Measurements from ENCODE around the gene NOS1AP.
"Not testable (repeated sequence)": the region's sequence is repeated elsewhere in the genome, so short reads cannot be mapped to it uniquely, and the experiment has no call there.

NOS1AP gene

DNA sequence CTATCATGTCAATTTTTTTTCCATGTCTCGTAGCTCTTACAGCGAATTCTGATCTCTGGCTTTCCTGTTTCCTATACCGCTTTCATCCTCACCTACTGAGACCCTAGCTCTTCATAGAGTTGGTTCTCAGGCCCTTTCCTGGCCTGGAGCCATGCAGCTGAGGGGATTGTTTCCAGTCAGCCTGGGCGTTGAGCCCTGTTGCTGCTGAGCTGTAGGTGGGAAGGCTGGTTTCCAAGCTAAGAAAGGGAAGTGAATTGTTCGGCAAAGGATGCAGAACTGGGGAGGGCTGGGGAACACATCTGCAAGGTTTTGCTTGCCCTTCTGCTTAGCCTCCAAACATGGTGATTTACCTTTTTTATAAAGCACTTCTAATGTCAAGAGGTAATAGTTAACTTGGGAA, 265.6 kb downstream of the NOS1AP start:
- H3K36me3 ChIP-seq (ENCODE audit: insufficient read depth, low read depth, low read length): no peaks in the 10 kb centered on the region
- H3K4me1 ChIP-seq (ENCODE audit: insufficient read depth, low read length): peaks cover 7% of the 10 kb centered on the region; the same call in 1 of the 2 replicates
- H3K27ac ChIP-seq (ENCODE audit: low read length): no peak overlapping the region
- no peaks in the 10 kb centered on the region for H3K9me3 ChIP-seq (ENCODE audit: insufficient read depth, low read depth, low read length)
- no peaks in the 10 kb centered on the region for H3K27me3 ChIP-seq (ENCODE audit: insufficient read depth, low read length)
- no peak overlapping the region for H3K4me3 ChIP-seq (ENCODE audit: low read length)
- no peak overlapping the region for H3K9ac ChIP-seq (ENCODE audit: low read depth, low read length)

GRCh38 chr1:162336621-162337285, 267.3 kb downstream of the NOS1AP start:
- peaks cover 7% of the 10 kb centered on the region; the same call in 1 of the 2 replicates for H3K4me1 ChIP-seq (ENCODE audit: insufficient read depth, low read length)
- no peaks in the 10 kb centered on the region for H3K27me3 ChIP-seq (ENCODE audit: insufficient read depth, low read length)
- no peaks in the 10 kb centered on the region for H3K9me3 ChIP-seq (ENCODE audit: insufficient read depth, low read depth, low read length)
- no peak overlapping the region for H3K4me3 ChIP-seq (ENCODE audit: low read length)
- no peaks in the 10 kb centered on the region for H3K36me3 ChIP-seq (ENCODE audit: insufficient read depth, low read depth, low read length)
- H3K27ac ChIP-seq (ENCODE audit: low read length): no peak overlapping the region
- H3K9ac ChIP-seq (ENCODE audit: low read depth, low read length): no peak overlapping the region

GRCh38 chr1:162342452-162342983, 273.0 kb downstream of the NOS1AP start:
- H3K4me1 ChIP-seq (ENCODE audit: insufficient read depth, low read length): no peaks in the 10 kb centered on the region
- no peak overlapping the region for H3K4me3 ChIP-seq (ENCODE audit: low read length)
- H3K9ac ChIP-seq (ENCODE audit: low read depth, low read length): no peak overlapping the region
- H3K36me3 ChIP-seq (ENCODE audit: insufficient read depth, low read depth, low read length): no peaks in the 10 kb centered on the region
- no peaks in the 10 kb centered on the region for H3K27me3 ChIP-seq (ENCODE audit: insufficient read depth, low read length)
- no peak overlapping the region for H3K27ac ChIP-seq (ENCODE audit: low read length)
- no peaks in the 10 kb centered on the region for H3K9me3 ChIP-seq (ENCODE audit: insufficient read depth, low read depth, low read length)

DNA sequence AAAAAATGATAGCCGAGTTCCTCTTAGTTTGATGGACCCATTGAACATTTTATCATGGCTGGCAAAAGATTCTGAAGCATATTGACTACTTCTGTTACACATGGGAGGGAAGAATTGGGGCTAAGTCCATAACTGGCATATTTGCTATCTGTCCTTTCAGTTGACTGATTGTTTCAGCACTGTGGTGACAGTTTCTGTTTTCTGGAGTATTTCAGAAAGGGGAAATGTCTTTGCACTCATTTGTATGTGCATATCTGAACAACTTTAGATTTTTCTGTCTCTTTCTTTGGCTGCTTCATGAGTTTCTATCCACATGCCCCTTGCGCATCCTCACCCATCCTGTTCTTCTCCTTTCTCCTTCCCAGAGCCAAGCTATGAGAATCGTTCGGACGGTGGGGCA, 274.0 kb downstream of the NOS1AP start:
- no peaks in the 10 kb centered on the region for H3K4me1 ChIP-seq (ENCODE audit: insufficient read depth, low read length)
- no peak overlapping the region for H3K4me3 ChIP-seq (ENCODE audit: low read length)
- H3K9ac ChIP-seq (ENCODE audit: low read depth, low read length): no peak overlapping the region
- no peaks in the 10 kb centered on the region for H3K9me3 ChIP-seq (ENCODE audit: insufficient read depth, low read depth, low read length)
- no peaks in the 10 kb centered on the region for H3K27me3 ChIP-seq (ENCODE audit: insufficient read depth, low read length)
- no peak overlapping the region for H3K27ac ChIP-seq (ENCODE audit: low read length)
- H3K36me3 ChIP-seq (ENCODE audit: insufficient read depth, low read depth, low read length): no peaks in the 10 kb centered on the region

GRCh38 chr1:162347281-162347680, 277.8 kb downstream of the NOS1AP start:
- Histone ChIP-seq H3K9me3 (ENCODE audit: insufficient read depth, low read depth, low read length) (no peaks in the 10 kb centered on the region), H3K9ac (ENCODE audit: low read depth, low read length) (no peak overlapping the region), H3K27ac (ENCODE audit: low read length) (no peak overlapping the region), H3K36me3 (ENCODE audit: insufficient read depth, low read depth, low read length) (no peaks in the 10 kb centered on the region), H3K4me3 (ENCODE audit: low read length) (no peak overlapping the region), H3K27me3 (ENCODE audit: insufficient read depth, low read length) (no peaks in the 10 kb centered on the region), H3K4me1 (ENCODE audit: insufficient read depth, low read length) (no peaks in the 10 kb centered on the region)

GRCh38 chr1:162349635-162350330, 280.3 kb downstream of the NOS1AP start:
- Histone ChIP-seq H3K4me1 (ENCODE audit: insufficient read depth, low read length) (peaks cover 2% of the 10 kb centered on the region; the same call in 1 of the 2 replicates), H3K9ac (ENCODE audit: low read depth, low read length) (no peak overlapping the region)

GRCh38 chr1:162351246-162351842, 281.9 kb downstream of the NOS1AP start:
- Histone ChIP-seq H3K27ac (ENCODE audit: low read length) (no peak overlapping the region), H3K27me3 (ENCODE audit: insufficient read depth, low read length) (no peaks in the 10 kb centered on the region), H3K9me3 (ENCODE audit: insufficient read depth, low read depth, low read length) (no peaks in the 10 kb centered on the region), H3K36me3 (ENCODE audit: insufficient read depth, low read depth, low read length) (peaks cover 9% of the 10 kb centered on the region), H3K4me1 (ENCODE audit: insufficient read depth, low read length) (peaks cover 2% of the 10 kb centered on the region; the same call in 1 of the 2 replicates), H3K9ac (ENCODE audit: low read depth, low read length) (no peak overlapping the region), H3K4me3 (ENCODE audit: low read length) (no peak overlapping the region)

More at GRCh38 chr1:162349635-162350330, 280.3 kb downstream of the NOS1AP start:
- Histone ChIP-seq H3K36me3 (ENCODE audit: insufficient read depth, low read depth, low read length) (no peaks in the 10 kb centered on the region), H3K27me3 (ENCODE audit: insufficient read depth, low read length) (no peaks in the 10 kb centered on the region), H3K9me3 (ENCODE audit: insufficient read depth, low read depth, low read length) (no peaks in the 10 kb centered on the region), H3K4me3 (ENCODE audit: low read length) (no peak overlapping the region), H3K27ac (ENCODE audit: low read length) (no peak overlapping the region)

DNA sequence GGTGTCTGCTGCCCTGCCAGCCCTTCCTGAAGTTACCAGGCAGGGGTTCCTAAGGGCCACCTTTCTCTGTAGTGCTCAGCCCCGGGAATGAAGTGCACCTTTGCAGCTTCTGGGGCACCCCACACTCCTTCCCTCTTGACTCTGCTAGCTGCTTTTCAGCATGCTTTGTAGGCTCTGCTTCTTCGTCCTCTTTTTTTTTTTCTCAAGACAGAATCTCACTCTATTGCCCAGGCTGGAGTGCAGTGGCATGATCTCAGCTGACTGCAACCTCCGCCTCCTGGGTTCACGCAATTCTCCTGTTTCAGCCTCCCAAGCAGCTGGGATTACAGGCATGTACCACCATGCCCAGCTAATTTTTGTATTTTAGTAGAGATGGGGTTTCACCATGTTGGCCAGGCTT, 282.4 kb downstream of the NOS1AP start:
- not testable (repeated sequence) for H3K27ac ChIP-seq (ENCODE audit: low read length)

DNA sequence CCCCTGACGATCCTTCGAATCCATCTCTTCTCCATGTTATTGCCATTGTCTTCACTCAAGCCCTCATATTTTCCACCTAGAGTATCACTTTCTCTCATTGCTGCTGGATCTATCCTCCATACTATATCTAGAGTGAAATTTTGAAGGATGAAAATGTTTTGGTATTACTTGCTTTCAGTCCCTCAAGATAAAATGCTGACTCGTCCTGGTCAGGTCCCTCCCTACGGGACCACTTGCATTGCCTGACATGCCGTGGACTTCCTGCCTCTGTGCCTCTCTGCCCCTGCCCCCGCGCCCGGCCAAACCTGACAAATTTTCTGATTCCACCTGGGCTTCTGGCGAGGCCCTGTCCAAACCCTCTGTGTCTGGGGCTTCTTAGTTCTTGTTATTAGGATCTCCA, 283.6 kb downstream of the NOS1AP start:
- no peaks in the 10 kb centered on the region for H3K9me3 ChIP-seq (ENCODE audit: insufficient read depth, low read depth, low read length)
- H3K4me1 ChIP-seq (ENCODE audit: insufficient read depth, low read length): peaks cover 2% of the 10 kb centered on the region; the same call in 1 of the 2 replicates
- 0 out of 2 replicates have a peak overlapping the region, but pooled peaks have one; percentile 15 for H3K9ac ChIP-seq (ENCODE audit: low read depth, low read length)
- H3K27me3 ChIP-seq (ENCODE audit: insufficient read depth, low read length): no peaks in the 10 kb centered on the region
- H3K27ac ChIP-seq (ENCODE audit: low read length): no peak overlapping the region
- peaks cover 9% of the 10 kb centered on the region for H3K36me3 ChIP-seq (ENCODE audit: insufficient read depth, low read depth, low read length)
- H3K4me3 ChIP-seq (ENCODE audit: low read length): no peak overlapping the region

More for the DNA sequence above, 282.4 kb downstream of the NOS1AP start:
- H3K9ac ChIP-seq (ENCODE audit: low read depth, low read length); H3K4me3 ChIP-seq (ENCODE audit: low read length); H3K27me3 ChIP-seq (ENCODE audit: insufficient read depth, low read length); H3K9me3 ChIP-seq (ENCODE audit: insufficient read depth, low read depth, low read length); H3K4me1 ChIP-seq (ENCODE audit: insufficient read depth, low read length); H3K36me3 ChIP-seq (ENCODE audit: insufficient read depth, low read depth, low read length): not testable (repeated sequence)

- H3K36me3 ChIP-seq (ENCODE audit: insufficient read depth, low read depth, low read length): peaks cover 11% of the 10 kb centered on the region
- no peaks in the 10 kb centered on the region for H3K9me3 ChIP-seq (ENCODE audit: insufficient read depth, low read depth, low read length)
- no peaks in the 10 kb centered on the region for H3K27me3 ChIP-seq (ENCODE audit: insufficient read depth, low read length)
- peak overlapping the region; percentile 15; the same call in 1 of the 2 replicates for H3K9ac ChIP-seq (ENCODE audit: low read depth, low read length)
- peaks cover 2% of the 10 kb centered on the region; the same call in 1 of the 2 replicates for H3K4me1 ChIP-seq (ENCODE audit: insufficient read depth, low read length)
- no peak overlapping the region for H3K27ac ChIP-seq (ENCODE audit: low read length)
- H3K4me3 ChIP-seq (ENCODE audit: low read length): no peak overlapping the region
Measured at GRCh38 chr1:162353702-162354101, 284.2 kb downstream of the NOS1AP start.

DNA sequence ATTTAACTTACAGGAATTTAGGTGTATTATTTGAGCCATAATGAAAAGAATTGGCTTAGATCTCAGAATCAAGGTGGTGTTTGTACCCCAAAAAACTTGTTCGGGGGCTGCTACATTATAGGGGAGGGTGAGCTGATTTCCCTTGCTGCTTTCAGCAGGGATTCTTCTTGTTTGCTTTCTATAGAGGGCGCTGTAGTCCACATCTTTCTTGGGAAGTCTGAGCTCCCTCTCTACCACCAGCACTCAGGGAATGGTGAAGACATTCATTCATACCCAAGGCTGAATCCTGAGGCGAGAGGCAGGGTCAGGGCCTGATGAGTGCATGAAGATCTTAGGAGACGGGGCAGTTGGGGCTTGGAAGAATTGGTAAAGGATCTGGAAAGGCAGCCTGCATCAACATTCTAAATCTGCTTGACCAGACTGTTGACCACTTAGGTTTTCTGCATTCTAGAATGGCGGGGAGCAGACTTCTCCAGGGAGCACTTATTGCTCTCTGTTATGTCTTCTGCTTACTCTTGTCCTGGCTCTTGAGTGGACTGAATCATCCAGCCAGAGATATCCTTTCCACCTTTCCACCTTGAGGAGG, 288.3 kb downstream of the NOS1AP start:
- peaks cover 22% of the 10 kb centered on the region for H3K36me3 ChIP-seq (ENCODE audit: insufficient read depth, low read depth, low read length)
- H3K4me1 ChIP-seq (ENCODE audit: insufficient read depth, low read length): peaks cover under 1% of the 10 kb centered on the region; the same call in 1 of the 2 replicates
- H3K4me3 ChIP-seq (ENCODE audit: low read length): no peak overlapping the region
- no peaks in the 10 kb centered on the region for H3K27me3 ChIP-seq (ENCODE audit: insufficient read depth, low read length)
- no peaks in the 10 kb centered on the region for H3K9me3 ChIP-seq (ENCODE audit: insufficient read depth, low read depth, low read length)
- H3K9ac ChIP-seq (ENCODE audit: low read depth, low read length): no peak overlapping the region
- no peak overlapping the region for H3K27ac ChIP-seq (ENCODE audit: low read length)

All from iPS-20b (cell line).